HuH-7.5 (cell line): ENCODE results near the gene UMODL1.
"Not testable (repeated sequence)": the region's sequence is repeated elsewhere in the genome, so short reads cannot be mapped to it uniquely, and the experiment has no call there.

ENCODE experiments used
- DNase-seq: peaks from one replicate; pipeline ENCODE4 v3.0.0; 2011; ENCODE audit warnings: low spot score

Gene UMODL1

DNA sequence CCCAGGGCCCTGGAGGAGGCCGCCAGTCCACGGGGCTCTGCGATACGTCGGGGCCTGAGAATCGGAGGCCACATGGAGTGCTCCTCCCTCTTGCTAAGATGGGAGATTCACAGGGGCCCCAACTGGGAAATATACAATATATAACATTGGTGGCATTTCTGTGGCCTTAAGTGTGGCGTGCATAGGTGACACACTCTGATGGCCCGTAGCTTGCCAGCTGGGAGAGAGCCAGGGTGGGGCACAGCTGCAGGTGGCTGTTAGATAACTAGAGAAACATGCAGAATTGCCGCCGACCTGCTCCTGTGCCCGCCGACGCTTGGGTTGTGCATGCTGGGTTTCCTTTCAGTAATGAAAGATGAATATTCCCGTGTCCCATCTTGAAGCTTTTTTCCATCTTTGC is 30.1 kb downstream of the UMODL1 start:
- no peak for DNase-seq

GRCh38 chr21:42102076-42102475 is 31.0 kb downstream of the UMODL1 start:
- DNase-seq, result no peak

GRCh38 chr21:42102526-42102925 is 31.4 kb downstream of the UMODL1 start:
- no peak for DNase-seq

- no peak for DNase-seq
Measured at GRCh38 chr21:42102991-42103390, 31.9 kb downstream of the UMODL1 start.

DNA sequence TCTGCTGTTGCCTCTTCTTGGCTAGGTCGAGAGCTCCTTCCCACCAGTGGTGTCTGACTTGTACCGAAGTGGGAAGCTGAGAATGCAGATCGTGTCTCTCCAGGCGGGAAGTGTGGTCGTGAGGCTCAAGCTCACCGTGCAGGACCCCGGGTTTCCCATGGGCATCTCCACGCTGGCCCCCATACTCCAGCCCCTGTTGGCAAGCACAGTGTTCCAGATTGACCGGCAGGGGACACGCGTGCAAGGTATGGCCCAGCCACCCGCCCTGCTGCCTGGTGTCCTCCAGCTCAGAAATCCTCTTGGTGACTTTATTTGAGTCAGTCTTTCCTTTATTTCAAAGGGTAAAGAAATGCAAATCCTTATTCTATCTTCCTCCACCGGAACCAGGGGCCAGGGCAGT is 32.7 kb downstream of the UMODL1 start:
- DNase-seq, result no peak

- DNase-seq, result no peak
Measured at GRCh38 chr21:42105476-42106315, 34.6 kb downstream of the UMODL1 start.

DNA sequence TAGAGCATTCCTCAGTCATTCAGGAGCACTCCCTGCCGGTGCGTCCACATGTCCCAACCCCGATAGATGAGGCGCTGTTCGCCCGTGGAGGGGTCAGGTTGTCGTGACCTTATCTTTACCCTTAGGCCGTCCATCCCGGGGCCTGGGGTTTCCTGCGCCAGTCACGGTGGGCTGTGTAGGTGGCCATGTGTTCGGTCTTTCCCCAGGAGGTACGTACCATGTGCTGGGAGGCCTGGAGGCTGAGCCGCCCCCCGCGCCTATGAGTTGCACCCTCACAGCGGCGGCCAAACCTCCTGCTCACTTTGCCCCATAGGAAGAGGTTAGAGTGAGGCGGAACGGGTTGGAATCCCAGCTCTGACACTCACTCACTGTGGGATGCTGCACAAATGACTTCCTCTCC is 35.3 kb downstream of the UMODL1 start:
- no peak for DNase-seq

DNA sequence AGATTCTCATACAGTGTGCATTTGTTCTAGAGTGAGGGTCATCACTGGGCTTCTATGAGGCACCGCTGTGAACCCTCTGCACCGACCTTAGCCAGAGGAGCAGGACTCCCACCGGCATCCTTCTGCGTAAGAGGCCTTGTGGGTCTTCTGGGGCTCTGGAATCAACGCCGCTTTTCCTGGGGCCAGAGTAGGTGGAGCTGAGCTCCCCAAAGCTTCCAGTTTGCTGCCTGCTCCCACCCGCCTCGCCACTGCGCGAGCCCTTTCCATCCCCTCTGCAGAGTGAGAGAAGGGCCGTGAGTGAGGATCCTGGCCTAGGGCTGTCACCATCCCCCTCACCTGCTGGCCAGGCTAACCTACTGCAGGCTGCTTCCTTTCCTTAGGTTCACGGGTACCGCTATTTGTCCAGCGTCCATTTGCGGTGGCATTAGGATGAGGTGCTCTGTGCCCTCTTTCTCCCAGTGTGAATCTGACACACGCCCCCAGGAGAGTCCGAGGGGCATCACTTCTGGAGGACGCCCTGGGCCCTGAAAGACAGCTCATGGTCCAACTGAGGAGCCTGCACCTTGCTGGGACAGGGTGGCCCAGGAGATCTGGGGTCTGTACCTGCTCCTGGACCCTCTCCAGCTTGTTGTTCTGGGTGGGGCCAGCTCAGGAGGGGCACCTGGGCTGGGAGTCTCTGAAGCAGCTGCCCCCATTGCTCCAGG is 36.2 kb downstream of the UMODL1 start:
- DNase-seq, result peak; percentile 55

DNA sequence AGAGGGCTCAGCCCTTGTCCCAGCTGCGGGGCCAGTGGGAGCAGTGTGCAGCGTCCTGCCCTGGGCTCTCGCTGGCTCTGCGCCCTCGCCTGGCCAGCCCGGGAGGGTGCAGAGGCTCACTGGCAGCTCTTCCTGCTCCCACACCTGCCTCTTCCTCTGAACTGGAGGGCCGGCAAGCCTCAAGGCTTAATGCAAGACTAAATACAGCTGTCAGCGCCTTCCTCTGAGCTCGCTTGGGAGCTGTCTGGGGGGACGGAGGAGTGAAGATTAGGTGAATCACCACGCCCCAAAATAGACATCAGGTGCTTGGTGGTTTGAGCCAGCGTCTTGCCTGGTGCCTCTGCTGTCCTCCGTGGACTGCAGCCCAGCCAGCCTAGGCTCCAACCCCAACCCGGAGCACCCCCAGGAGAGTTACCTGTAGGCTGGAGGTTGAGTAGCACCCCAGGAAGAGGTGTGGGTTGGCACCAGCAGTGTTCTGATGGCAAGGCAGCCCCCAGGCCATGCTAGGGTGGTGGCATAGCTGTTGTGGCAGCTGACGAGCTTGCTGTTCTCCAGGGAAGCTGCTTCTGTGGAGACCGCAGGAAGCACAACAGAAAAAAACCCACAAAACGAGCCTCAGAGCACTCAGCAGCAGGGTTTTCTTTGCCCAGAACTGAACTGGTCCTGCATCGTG is 36.9 kb downstream of the UMODL1 start:
- peak; percentile 95 for DNase-seq

DNA sequence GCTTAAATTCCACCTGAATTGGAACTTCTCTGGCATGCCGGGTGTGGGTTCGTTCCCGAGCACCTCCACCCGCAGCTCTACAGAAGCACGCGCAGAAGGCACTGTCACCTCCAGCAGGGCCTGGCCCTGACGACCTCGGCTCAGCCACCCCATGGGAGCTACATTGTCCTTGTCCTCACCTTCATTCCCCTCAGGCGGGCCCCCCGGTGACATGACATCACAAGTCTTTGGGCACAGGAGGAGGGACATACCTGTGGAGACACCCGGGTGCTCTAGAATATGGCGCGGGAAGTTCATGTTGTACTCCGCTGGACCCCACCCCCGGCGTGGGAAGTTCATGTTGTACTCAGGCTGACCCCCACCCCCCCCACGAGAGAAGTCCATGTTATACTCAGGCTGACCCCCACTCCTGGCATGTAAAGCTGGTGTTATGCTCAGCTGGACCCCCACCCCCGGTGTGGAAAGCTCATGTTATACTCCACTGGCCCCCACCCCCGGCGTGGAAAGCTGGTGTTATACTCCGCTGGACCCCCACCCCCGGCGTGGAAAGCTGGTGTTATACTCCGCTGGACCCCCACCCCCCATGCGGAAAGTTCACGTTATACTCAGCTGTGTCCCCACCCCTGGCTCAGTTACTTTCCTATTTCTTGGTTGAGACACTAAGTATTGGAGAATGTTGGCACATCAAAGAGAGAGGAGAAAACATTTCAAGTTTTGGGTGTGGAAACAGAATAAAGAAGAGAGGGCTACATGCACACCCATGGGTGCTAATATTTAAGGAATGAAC is 37.6 kb downstream of the UMODL1 start:
- no peak for DNase-seq

GRCh38 chr21:42109473-42109872 is 38.4 kb downstream of the UMODL1 start:
- DNase-seq, result no peak

GRCh38 chr21:42109873-42110525 is 38.9 kb downstream of the UMODL1 start:
- DNase-seq, result no peak

DNA sequence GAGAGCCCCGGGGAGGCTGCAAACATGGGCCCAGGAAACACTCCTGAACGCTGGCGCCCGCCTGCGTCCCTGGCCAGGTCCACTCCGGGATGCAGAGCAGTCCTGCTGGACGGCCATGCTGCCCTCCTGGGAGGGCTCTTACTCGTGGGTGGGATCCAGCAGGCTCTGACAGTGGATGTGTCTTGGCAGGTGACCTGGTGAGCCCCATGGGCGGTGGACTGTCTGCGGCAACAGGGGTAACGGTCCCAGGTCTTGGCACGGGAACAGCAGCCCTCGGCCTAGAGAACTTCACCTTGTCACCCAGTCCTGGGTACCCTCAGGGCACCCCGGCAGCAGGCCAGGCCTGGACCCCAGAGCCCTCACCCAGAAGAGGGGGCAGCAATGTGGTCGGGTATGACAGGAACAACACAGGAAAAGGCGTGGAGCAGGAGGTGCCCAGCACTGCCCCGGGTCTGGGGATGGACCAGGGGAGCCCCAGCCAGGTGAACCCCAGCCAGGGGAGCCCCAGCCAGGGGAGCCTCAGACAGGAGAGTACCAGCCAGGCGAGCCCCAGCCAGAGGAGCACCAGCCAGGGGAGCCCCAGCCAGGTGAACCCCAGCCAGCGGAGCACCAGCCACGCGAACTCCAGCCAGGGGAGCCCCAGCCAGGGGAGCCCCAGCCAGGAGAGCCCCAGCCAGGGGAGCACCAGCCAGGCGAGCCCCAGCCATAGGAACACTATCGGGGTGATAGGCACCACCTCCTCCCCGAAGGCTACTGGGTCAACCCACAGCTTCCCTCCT is 39.8 kb downstream of the UMODL1 start:
- DNase-seq, result no peak

GRCh38 chr21:42111470-42111743 is 40.3 kb downstream of the UMODL1 start:
- DNase-seq, result no peak

DNA sequence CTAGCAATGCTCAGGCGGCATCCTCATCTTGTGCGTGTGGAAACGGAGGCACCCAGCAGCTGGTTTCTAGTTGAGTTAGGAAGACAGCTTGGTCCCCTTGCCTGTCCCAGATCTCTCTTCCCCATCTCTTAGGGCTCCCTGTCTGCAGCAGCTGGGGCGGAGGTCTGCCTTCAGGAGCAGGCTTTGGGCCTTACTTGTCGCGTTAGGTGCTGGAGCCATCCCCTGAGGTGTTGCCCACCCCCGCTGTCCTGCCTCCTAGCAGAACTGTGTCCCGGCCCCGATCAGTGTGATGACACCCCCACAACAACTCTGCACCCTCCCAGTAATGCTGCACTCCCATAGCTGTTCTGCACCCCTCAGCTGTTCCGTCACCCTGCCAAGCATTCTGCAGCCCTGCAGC is 40.7 kb downstream of the UMODL1 start:
- DNase-seq, result no peak

- no peak for DNase-seq
Measured at GRCh38 chr21:42112238-42112637, 41.1 kb downstream of the UMODL1 start.

GRCh38 chr21:42112857-42113256 is 41.7 kb downstream of the UMODL1 start:
- DNase-seq, result no peak

GRCh38 chr21:42113926-42114409 is 42.9 kb downstream of the UMODL1 start:
- DNase-seq, result peak; percentile 49

DNA sequence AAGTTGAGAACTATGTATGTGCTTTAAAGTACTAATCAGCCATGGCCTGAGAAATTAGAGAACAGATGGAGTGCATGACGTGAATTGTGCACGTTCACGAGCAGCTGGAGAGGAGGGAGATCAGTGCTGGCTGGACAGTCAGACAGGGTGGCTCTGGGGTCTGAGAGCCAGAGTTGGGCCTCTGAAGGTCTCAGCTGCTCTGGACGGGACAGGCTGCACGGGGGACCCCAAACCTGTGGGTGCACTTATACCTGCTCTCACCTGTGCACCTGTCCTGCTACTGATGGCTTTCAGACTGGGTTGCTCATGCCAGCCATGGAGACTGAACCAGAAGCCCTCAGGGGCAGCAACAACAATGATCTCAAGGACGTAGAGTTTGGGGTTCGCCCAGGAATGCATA is 43.5 kb downstream of the UMODL1 start:
- DNase-seq, result no peak

DNA sequence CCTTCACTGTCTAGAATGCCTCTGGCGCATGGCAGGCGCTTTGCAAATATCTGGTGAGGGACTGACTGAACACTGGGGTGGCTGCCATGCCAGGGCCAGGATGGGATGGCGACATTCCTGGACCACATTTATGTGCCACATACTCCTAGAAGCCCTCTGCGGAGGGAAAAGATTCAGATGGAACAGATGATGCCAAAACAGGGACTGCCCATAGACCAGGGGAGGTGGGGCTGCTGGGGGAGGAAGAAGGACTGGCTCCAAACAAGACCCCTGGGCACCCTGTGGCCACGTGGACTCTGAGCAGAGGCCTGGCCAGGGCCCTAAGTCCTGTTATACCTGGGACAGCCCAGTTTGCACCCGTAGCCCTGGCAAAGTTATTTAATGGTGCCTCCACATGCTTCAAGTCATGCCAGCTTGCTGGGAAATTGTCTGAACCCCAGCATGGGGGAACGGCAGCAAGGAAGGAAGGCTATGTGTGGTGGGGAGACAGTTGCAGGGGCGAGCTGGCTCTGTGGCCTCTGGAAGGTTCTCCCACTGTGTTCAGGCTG is 44.1 kb downstream of the UMODL1 start:
- no peak for DNase-seq

GRCh38 chr21:42116551-42116950 is 45.4 kb downstream of the UMODL1 start:
- DNase-seq, result not testable (repeated sequence)
